Measurements from ENCODE around the gene ARL6IP1.
A peak's percentile ranks its signal among the peaks of the same experiment; 100 is the strongest.
"Not testable (repeated sequence)": the region's sequence is repeated elsewhere in the genome, so short reads cannot be mapped to it uniquely, and the experiment has no call there.

ARL6IP1 gene

DNA sequence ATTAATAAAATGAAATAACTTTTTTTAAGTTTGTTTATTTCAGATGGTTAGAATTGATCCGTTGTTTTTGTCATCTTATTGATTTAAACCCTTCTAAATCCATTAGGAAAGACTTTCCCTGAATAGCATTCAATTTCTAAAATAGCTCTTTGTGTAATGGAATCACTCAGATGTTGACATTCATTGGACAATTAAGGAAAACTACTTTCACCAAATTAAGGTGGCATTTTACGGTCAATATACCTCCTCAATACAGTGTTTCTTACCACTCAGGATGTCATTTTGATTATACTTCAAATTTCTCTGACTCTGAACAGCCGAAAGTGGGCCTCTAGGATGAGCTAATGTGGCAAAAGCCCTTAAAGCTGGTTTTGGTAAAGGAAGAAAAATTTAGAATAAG is 1.8 kb downstream of the ARL6IP1 start:
- DNase-seq (ENCODE audit: low spot score) = no peak

DNA sequence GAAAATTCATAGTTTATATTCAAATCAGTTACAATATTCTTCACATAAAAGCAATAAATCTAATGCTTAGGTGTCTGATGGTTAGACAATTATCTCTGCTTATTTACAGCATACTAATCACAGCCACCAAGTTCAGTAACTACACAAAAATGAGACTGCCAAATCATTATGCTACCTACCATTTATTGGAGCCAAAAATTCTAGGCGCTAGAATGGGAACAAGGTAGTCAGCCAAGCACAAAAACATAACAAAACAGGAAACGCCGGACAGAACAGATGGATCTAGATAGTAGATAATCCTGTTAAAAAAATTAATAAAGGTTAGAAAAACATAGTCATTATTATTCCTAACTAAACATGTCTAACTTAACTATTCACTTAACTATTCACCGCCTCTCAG is 3.6 kb downstream of the ARL6IP1 start:
- no peak for DNase-seq (ENCODE audit: low spot score)

- no peak for DNase-seq (ENCODE audit: low spot score)
Measured at GRCh38 chr16:18796377-18796776, 5.0 kb downstream of the ARL6IP1 start.

DNA sequence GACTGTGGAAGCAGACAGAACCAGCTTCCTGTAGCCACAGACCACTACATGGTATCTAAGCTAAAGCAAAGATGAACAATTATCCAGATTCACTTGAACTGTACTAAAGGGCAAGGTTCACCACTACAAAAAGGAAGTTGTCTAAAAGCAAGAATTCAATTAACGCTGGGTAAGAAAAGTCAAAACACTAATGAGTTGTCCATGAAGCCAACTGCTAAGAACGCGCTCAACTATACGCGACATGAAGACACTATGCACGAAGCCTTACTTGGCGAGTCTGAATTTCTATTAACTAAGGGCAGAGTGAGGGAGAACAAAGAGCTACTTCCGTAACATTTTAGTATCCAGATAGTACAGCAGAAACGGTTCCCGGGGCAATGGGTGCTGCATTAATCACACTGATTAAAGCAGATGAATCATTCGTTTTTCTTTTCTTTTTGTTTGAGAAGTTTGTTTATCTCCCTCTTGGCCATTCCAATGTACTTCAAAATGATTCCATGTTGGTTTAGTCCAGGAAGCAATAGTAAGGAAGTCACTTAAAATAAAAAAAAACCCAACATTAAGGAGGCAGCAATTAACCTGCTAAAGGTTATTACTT is 8.4 kb downstream of the ARL6IP1 start:
- no peak for DNase-seq (ENCODE audit: low spot score)

DNA sequence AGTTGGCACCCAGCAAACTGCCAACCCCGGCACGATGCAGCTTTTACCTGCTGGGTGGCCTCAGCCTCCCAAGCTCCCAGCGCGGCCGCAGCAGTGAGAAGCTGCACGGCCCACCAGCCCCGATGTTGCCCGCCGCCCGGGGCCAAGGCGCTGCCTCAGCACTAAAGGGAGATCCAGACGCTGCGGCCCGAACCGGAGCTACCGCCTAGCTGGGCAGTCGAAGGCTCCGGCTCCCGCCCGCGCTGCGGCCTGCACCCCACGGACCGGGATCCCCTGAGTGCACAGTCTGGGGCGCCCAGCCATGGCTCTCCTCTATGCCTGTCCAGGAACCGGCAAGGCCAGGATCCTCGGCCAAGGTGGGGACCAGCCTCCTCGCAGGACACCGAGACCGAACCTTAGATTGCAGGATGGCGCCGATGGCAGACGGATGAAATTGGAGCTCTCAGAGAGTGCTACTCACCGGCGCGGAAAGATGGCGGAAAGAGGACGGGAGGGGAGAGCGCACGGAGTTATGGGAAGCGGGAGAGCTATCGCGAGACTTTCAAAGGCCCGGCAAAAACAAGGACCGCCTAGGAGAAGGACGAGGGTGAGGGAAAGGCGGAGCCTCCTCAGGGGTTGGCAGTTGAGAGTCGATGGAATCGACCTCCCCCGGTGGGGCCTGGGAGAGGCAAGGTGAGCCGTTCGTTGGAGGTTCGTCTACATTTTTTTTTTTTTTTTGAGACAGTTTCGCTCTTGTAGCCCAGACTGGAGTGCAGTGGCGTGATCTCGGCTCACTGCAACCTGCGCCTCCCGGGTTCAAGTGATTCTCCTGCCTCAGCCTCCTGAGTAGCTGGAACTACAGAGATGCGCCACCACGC is 11.3 kb downstream of the ARL6IP1 start, which contains the start of gene RPS15A:
Gene RPS15A (minus strand): TSS at position 485 of the 857 bp plus-strand sequence. CDS start 1,221 bp downstream, outside the sequence.
- DNase-seq (ENCODE audit: low spot score) = peak; percentile 96

DNA sequence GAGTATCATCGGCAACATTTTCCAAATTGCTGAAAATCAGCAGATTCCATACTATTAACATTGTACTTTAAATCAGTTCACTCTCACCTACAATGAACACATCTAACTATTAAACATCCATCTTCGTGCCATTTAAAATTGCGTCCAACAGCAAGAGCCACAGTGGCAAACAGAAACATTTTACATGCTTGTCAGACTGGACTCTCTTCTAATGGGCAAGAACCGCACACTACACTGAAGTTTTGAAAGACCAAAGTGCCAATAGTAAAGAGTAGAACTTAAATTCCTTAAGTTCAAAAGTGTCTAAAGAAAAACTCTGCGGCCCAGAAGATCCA is 11.9 kb downstream of the ARL6IP1 start:
- no peak for DNase-seq (ENCODE audit: low spot score)

- no peak for DNase-seq (ENCODE audit: low spot score)
Measured at GRCh38 chr16:18788828-18789514, 12.4 kb downstream of the ARL6IP1 start.

DNA sequence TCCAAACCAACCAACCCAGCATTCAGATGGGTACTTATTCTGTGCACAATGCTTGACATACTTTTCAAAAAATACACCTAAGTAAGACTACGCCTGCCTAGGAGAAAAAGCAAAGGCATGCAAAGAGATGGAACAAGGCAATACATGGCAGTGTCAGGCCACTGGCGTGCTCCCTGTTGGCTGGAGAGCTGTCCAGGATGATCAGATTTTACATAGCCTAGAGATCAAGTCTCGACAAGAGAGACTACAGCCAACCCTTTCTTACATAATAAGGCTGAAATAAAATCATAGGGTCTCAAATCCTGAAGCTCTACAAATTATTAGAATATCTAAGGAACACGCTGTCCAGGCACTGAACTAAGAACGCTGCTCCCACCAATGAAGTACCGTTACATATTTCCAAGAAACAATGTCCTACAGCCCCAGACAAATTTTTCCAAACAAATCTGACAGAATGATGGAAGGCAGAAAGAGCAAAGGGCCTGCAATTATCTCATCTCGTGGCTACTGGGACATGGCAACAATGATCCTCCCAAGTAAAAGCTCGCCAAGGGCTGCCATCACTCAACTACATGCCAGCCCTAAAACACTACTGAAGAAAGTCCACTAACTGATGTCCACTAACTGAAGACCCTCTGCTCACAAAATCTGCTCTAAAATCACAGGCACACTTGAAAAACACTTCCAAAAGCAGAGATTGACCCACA is 16.3 kb downstream of the ARL6IP1 start:
- no peak for DNase-seq (ENCODE audit: low spot score)

- no peak for DNase-seq (ENCODE audit: low spot score)
Measured at GRCh38 chr16:18783430-18784341, 17.7 kb downstream of the ARL6IP1 start.

DNA sequence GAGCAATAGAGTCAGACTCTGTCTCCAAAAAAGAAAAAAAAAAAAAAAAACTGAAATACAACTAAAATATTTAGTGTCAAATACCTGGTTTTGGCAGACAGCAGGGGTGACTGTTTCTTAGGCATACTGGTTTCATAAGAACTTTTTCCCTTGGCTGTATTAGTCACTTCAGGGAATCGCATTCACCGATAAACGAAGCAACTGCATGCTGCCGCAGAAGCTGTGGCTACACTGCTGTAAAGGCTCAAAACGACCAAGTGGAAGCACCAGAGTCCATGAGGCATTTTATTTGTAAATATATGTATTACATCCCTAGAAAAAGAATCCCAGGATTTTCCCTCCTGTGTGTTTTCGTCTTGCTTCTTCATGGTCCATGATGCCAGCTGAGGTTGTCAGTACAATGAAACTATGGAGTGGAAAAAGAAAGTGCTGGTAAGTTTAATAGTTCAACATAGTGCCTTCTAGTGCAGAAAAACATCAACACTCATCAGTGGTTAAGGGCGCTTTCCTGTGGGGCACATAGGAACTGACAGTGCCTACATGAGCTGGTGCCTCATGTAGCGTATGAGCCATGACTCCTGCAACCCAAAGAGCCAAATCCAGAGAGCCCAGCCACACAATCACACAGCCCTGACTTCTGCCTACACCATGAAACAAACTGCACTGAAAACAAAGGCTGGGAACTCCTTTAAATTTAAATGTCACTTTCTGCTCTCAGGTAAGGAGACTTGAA is 18.5 kb downstream of the ARL6IP1 start:
- no peak for DNase-seq (ENCODE audit: low spot score)

DNA sequence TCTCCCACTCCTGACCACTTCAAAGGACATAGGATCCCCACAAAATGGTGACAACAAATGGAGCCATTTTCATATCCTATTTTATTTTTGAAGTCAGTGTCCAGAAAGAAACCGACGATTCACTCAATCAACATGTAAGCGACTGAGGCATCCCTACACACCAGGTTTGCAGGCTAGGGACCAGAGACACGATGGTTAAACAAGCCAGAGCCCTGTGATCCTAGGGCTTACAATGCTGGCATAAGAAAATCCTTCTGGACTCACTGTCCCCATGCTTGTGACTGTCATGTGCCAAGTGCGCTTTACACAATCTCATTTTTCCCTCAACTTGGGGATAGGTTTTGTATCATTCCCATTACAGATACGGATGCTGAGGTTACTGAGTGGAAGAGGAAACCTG is 20.1 kb downstream of the ARL6IP1 start:
- not testable (repeated sequence) for DNase-seq (ENCODE audit: low spot score)

DNA sequence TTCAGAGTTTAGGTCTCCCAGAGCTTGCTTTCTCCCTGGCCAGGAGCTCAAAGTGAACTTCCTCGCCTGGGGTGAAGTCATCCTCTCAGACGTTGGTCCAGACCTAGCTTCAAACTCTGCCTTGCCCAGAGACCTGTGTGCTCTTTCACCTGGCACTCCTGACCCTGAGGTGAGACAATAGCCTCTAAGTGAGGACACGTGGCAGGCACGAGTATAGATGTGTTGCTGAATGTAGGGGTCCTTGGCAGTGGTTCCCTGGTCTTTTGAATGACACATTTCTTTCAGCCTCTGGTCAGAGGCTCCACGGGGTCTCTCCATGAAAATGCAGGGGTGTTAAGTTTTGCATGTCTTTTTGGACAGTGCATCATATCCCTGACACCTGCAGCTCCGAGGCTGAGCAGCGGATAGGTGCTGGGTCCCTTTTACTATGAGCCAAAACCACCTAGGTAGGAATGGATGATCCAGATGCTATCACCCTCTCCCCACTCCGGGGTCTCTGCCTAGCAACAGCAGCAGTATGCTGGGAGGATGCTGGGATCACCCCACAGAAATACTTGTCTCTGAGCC is 20.8 kb downstream of the ARL6IP1 start:
- not testable (repeated sequence) for DNase-seq (ENCODE audit: low spot score)

- not testable (repeated sequence) for DNase-seq (ENCODE audit: low spot score)
Measured at GRCh38 chr16:18777664-18778063, 23.7 kb downstream of the ARL6IP1 start.

DNA sequence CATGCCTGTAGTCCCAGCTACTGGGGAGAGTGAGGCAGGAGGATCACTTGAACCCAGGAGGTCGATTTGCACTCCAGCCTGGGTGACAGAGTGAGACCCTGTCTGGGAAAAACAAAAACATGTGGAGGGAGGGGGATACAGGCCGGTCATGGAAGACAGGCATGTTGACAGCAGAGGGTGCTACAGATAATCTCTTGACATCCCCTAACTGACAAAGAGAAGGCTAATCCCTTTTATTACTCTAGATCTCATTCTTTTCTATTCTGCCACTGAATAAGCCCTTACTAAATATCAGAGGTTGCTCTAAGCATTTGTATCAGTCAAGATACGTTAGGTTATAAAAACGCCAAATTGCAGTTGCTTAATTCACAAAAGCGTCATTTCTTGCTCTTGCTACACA is 25.0 kb downstream of the ARL6IP1 start:
- DNase-seq (ENCODE audit: low spot score) = not testable (repeated sequence)

DNA sequence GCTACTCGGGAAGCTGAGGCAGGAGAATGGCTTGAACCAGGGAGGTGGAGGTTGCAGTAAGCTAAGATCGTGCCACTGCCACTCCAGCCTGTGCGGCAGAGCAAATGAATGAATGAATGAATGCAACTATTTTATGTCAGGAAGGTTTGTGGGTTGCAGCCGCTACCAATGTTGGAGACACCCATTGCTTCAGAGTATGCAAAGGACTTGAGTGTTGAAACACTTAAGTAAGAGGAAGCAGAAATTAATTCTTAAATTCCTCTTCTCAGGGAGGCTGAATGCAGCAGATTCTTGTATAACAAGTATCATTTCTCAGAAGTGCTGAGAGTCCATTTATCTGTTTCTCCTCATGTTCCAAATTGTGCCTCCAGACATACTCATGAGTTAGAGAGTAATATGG is 26.7 kb downstream of the ARL6IP1 start:
- DNase-seq (ENCODE audit: low spot score) = not testable (repeated sequence)

DNA sequence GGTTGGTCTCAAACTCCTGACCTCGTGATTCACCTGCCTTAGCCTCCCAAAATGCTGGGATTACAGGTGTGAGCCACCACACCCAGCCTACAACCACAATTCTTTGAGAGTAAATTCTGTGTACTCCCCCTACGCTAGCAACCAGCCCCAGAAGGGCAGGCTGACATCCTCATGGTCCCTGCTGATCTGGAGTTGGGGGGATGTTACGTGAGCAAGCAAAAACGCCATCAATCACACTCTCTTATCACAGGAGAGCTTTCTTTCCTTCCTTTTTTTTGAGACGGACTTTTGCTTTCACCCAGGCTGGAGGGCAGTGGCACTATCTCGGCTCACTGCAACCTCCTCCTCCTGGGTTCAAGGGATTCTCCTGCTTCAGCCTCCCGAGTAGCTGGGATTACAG is 29.2 kb downstream of the ARL6IP1 start:
- not testable (repeated sequence) for DNase-seq (ENCODE audit: low spot score)

DNA sequence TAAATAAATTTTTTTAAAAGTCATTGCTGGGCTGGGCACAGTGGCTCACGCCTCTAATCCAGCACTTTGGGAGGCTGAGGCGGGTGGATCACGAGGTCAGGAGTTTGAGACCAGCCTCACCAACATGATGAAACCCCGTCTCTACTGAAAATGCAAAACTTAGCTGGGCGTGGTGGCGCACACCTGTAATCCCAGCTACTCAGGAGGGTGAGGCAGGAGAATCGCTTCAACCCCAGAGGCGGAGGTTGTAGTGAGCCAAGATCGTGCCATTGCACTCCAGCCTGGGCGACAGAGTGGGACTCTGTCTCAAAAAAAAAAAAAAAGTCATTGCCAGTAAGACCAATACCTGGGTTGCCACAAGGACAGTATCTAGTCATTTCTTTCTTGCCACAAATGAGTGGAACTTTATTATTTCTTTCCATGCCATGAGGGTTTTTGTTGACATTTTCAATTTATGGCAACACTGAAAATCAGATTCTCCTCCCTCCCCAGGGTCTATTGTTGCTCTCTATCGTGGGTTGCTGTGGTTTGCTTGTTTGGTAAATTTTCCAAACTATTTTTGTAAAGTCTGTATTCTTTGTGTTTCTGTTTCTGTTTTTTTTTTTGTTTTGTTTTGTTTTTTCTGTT is 30.9 kb downstream of the ARL6IP1 start:
- DNase-seq (ENCODE audit: low spot score) = not testable (repeated sequence)

- DNase-seq (ENCODE audit: low spot score) = not testable (repeated sequence)
Measured at GRCh38 chr16:18767217-18767616, 34.1 kb downstream of the ARL6IP1 start.

GRCh38 chr16:18762713-18763112 is 38.6 kb downstream of the ARL6IP1 start:
- DNase-seq (ENCODE audit: low spot score) = not testable (repeated sequence)
